Prostate gland (tissue), 2 donors: Measurements from ENCODE around the gene NOXRED1. TPM values are rescaled to one million over a fixed set of nuclear protein-coding genes. Genes with fewer than 3 reads are reported as not detected.

Source experiments
- DNase-seq: peaks from one replicate; pipeline ENCODE4 v3.0.0-alpha.2; 2019; ENCODE audit warnings: low spot score
- H3K27ac ChIP-seq, 2 donors: fragments of 200-600 bp; sonication (generic); 2 replicates each; pipeline ENCODE4 v1.5.1; 2017 to 2019
- H3K27me3 ChIP-seq: fragments of 200-600 bp; sonication (generic); replicated peaks from 2 replicates; pipeline ENCODE4 v1.5.1; 2019; ENCODE audit not compliant: insufficient read depth
- H3K36me3 ChIP-seq, 2 donors: fragments of 200-600 bp; sonication (generic); 1 replicate in 1 of 2; 2 replicates in 1 of 2; pipeline versions ENCODE4 v1.5.1 to v1.8.1; 2017 to 2019
- H3K4me1 ChIP-seq: fragments of 200-600 bp; sonication (generic); replicated peaks from 2 replicates; pipeline ENCODE4 v1.5.1; 2019
- H3K4me3 ChIP-seq, 2 donors: fragments of 200-600 bp; sonication (generic); 2 replicates each; pipeline ENCODE4 v1.5.1; 2017 to 2019
- H3K9me3 ChIP-seq: fragments of 200-600 bp; sonication (generic); 2 replicates; pipeline ENCODE4 v1.5.1; 2017
- CTCF ChIP-seq, 4 experiments: fragments of 200-600 bp in 2 of 4; fragments of 450-650 bp in 2 of 4; sonication (generic) in 2 of 4; IDR thresholded peaks; 1 replicate in 3 of 4; 2 replicates in 1 of 4; pipeline ENCODE4 v1.5.1; 2016 to 2019; ENCODE audit warnings: antibody characterized with exemption in 4 of 4, mild to moderate bottlenecking in 2 of 4, moderate library complexity in 2 of 4
- POLR2A ChIP-seq: fragments of 450-650 bp; IDR thresholded peaks from one replicate; pipeline ENCODE4 v1.6.1; 2016; ENCODE audit warnings: antibody characterized with exemption, mild to moderate bottlenecking
- POLR2AphosphoS5 ChIP-seq: sonication (generic); formaldehyde crosslinking; IDR thresholded peaks from one replicate; pipeline ENCODE4 v1.6.1; 2017; ENCODE audit warnings: antibody characterized with exemption
- WGBS: methylation state at CpG from one replicate; pipeline ENCODE4 v1.1.5; 2018; 5-methylcytosine and 5-hydroxymethylcytosine counted together
- intact Hi-C: fragments of 100-400 bp; cut with DNase I; formaldehyde crosslinking; loops from one replicate; pipeline ENCODE4 v1.14.2; 2022
- total RNA-seq, 2 donors: library from RNA; depleted of rRNA; stranded (reverse); fragments of >200 nt; gene quantifications; one replicate each; pipeline ENCODE4 v1.1.0, GENCODE V29; 2016

Gene NOXRED1
- total RNA-seq, 2 donors from 2014 or later, result 3.5 TPM; not detected in 1

GRCh38 chr14:77375973-77376770 is 47.2 kb downstream of the NOXRED1 start:
- intact Hi-C loops, result loop anchor here (2.0 to 5.0 kb wide), 2 partner anchors 53 to 81 kb away; partner anchors contain the start of genes AHSA1 and VIPAS39
- Histone ChIP-seq H3K36me3 (no peaks in the 10 kb centered on the region), H3K4me1 (peaks cover 2% of the 10 kb centered on the region), H3K9me3 (no peaks in the 10 kb centered on the region), H3K4me3 (peak overlapping the region; percentile 73), H3K27me3 (no peaks in the 10 kb centered on the region), H3K27ac (peak overlapping the region; percentile 84 to 85)
- 11% methylated on average over 24 of the region's 24 CpGs for WGBS
- TF ChIP-seq POLR2A (no peak), POLR2AphosphoS5 (no peak), CTCF (IDR thresholded peaks at IDR 0.05) (no peak)
- peak; percentile 5 for DNase-seq

- 78% methylated on average over 9 of the region's 9 CpGs for WGBS
- no peak overlapping the region for H3K4me3 ChIP-seq
These were observed 48.0 kb downstream of the NOXRED1 start for GRCh38 chr14:77375164-77375950.

GRCh38 chr14:77372304-77372841 is 51.0 kb downstream of the NOXRED1 start:
- no peak overlapping the region for H3K27ac ChIP-seq
- TF ChIP-seq CTCF (IDR thresholded peaks at IDR 0.05) (no peak), POLR2A (no peak), POLR2AphosphoS5 (no peak)
- WGBS, result 68% methylated on average over 4 of the region's 4 CpGs

More at GRCh38 chr14:77375164-77375950, 48.0 kb downstream of the NOXRED1 start:
- DNase-seq, result no peak
- Histone ChIP-seq H3K27ac (no peak overlapping the region), H3K27me3 (no peaks in the 10 kb centered on the region), H3K36me3 (no peaks in the 10 kb centered on the region), H3K4me1 (peaks cover 2% of the 10 kb centered on the region), H3K9me3 (no peaks in the 10 kb centered on the region)
- no peak for TF ChIP-seq CTCF (IDR thresholded peaks at IDR 0.05)
- no peak for TF ChIP-seq POLR2AphosphoS5
- intact Hi-C loops, result loop anchor here (5.0 kb wide), 1 partner anchor 82 kb away; the partner anchor contains the start of genes AHSA1 and VIPAS39

GRCh38 chr14:77369285-77369684 is 54.0 kb downstream of the NOXRED1 start:
- no peak overlapping the region for H3K27ac ChIP-seq
- no peaks in the 10 kb centered on the region for H3K27me3 ChIP-seq
- no peak for TF ChIP-seq POLR2AphosphoS5
- TF ChIP-seq POLR2A, result no peak
- TF ChIP-seq CTCF (IDR thresholded peaks at IDR 0.05), result no peak
- no peak overlapping the region for H3K4me3 ChIP-seq
- H3K9me3 ChIP-seq, result no peaks in the 10 kb centered on the region
- H3K36me3 ChIP-seq, result no peaks in the 10 kb centered on the region
- 86% methylated on average over 1 of the region's 1 CpG for WGBS
- DNase-seq, result no peak
- intact Hi-C loops, result no loop called here
- no peaks in the 10 kb centered on the region for H3K4me1 ChIP-seq

More at GRCh38 chr14:77372304-77372841, 51.0 kb downstream of the NOXRED1 start:
- DNase-seq, result no peak
- Histone ChIP-seq H3K4me3 (no peak overlapping the region), H3K27me3 (no peaks in the 10 kb centered on the region), H3K4me1 (no peaks in the 10 kb centered on the region), H3K9me3 (no peaks in the 10 kb centered on the region), H3K36me3 (no peaks in the 10 kb centered on the region)
- intact Hi-C loops, result no loop called here
